HEK293T (cell line): Measurements from ENCODE around the gene CCL17.

ENCODE experiments used
- CTCF ChIA-PET: fragments of 350-600 bp; formaldehyde crosslinking; extraction: SDS; loops from one replicate; lab custom pipeline; 2021; ENCODE audit warnings: antibody characterized with exemption, inconsistent platforms; lab: Yijun Ruan, JAX
- POLR2A ChIA-PET: fragments of 350-600 bp; formaldehyde crosslinking; extraction: SDS; loops from one replicate; lab custom pipeline; 2020; ENCODE audit warnings: antibody characterized with exemption, inconsistent platforms; lab: Yijun Ruan, JAX
- DNase-seq: peaks from one replicate; pipeline ENCODE4 v3.0.0; 2012; ENCODE audit warnings: mixed read lengths; ENCODE audit errors: extremely low spot score
- ARNT ChIP-seq: fragments of 450-650 bp; IDR thresholded peaks from 2 replicates; pipeline ENCODE4 v1.6.1; 2017; ENCODE audit warnings: mild to moderate bottlenecking
- BHLHE40 ChIP-seq: fragments of 450-650 bp; IDR thresholded peaks from 2 replicates; pipeline ENCODE4 v1.6.1; 2016; ENCODE audit warnings: mild to moderate bottlenecking, moderate library complexity, borderline replicate concordance
- CTBP1 ChIP-seq: fragments of 450-650 bp; IDR thresholded peaks from 2 replicates; pipeline ENCODE4 v1.6.1; 2016; ENCODE audit warnings: borderline replicate concordance
- ELF4 ChIP-seq: fragments of 450-650 bp; IDR thresholded peaks from 2 replicates; pipeline ENCODE4 v1.6.1; 2017; ENCODE audit warnings: antibody characterized with exemption
- FOXA1 ChIP-seq: fragments of 450-650 bp; IDR thresholded peaks from 2 replicates; pipeline ENCODE4 v1.6.1; 2016; ENCODE audit warnings: mild to moderate bottlenecking
- FOXK2 ChIP-seq: fragments of 450-650 bp; IDR thresholded peaks from 2 replicates; pipeline ENCODE4 v1.6.1; 2016; ENCODE audit warnings: mild to moderate bottlenecking
- FOXM1 ChIP-seq: fragments of 450-650 bp; IDR thresholded peaks from 2 replicates; pipeline ENCODE4 v1.6.1; 2017; ENCODE audit warnings: mild to moderate bottlenecking, borderline replicate concordance
- HDGF ChIP-seq: fragments of 450-650 bp; IDR thresholded peaks from 2 replicates; pipeline ENCODE4 v1.6.1; 2017; ENCODE audit warnings: antibody characterized with exemption, borderline replicate concordance
- L3MBTL2 ChIP-seq: fragments of 450-650 bp; conservative IDR thresholded peaks from 2 replicates; pipeline ENCODE4 v1.6.1; 2016; ENCODE audit warnings: mild to moderate bottlenecking
- LEF1 ChIP-seq: fragments of 450-650 bp; IDR thresholded peaks from 2 replicates; pipeline ENCODE4 v1.6.1; 2017; ENCODE audit warnings: mild to moderate bottlenecking, borderline replicate concordance
- NFRKB ChIP-seq: fragments of 450-650 bp; IDR thresholded peaks from 2 replicates; pipeline ENCODE4 v1.6.1; 2016; ENCODE audit warnings: mild to moderate bottlenecking, moderate library complexity
- SP1 ChIP-seq: fragments of 450-650 bp; IDR thresholded peaks from 2 replicates; pipeline ENCODE4 v1.6.1; 2017
- SUZ12 ChIP-seq: fragments of 450-650 bp; IDR thresholded peaks from 2 replicates; pipeline ENCODE4 v1.6.1; 2016; ENCODE audit warnings: mild to moderate bottlenecking
- TARDBP ChIP-seq: fragments of 450-650 bp; IDR thresholded peaks from 2 replicates; pipeline ENCODE4 v1.6.1; 2016
- ZNF384 ChIP-seq: fragments of 450-650 bp; IDR thresholded peaks from 2 replicates; pipeline ENCODE4 v1.6.1; 2016
- TF ChIP-seq, protein P1 (sequence below): fragments of 450-650 bp; IDR thresholded peaks from 2 replicates; pipeline ENCODE4 v1.6.1; 2016

CCL17 gene

DNA sequence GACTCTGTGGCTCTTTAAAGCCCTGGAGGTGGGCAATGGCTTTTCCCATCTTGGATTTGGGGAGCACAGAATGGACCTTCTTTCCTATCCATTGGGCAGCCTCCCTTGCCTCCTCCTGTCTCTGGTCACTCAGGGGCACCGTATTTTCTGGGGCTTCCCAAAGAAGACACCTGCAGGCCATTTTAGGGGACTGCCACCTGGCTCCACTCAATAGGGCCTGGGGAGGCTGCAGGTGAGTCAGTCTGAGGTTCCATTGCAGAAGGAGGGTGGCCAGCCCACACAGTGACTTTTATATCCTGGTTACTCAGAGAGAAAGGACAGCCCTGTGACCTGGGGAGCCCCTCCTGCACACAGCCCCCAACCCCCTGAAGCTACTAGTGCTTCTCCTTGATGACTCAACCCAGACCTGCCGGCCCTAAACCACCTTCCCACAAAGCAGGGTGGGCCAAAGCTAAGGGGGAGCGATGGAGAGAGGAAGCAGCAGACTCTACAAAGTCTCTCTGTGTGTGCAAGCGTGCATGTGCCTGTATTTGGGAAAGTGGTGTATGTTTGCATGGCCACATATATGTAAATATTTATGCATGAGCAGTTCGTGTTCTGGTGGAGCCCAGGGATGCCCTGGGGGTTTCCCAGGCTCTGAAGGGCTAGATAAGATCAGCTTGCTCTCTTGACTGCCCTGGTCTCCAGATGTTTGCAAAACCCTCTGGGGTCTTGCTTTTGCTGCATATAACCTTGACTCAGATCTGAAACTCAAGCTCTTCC, 27.3 kb upstream of the CCL17 start:
- ChIA-PET CTCF (interaction anchor here (1.0 kb wide), 1 partner anchor 13 kb away, joined by 3 read pairs; no protein-coding TSS in a partner anchor), POLR2A (no interaction called here)
- TF ChIP-seq LEF1: no peak
- no peak for TF ChIP-seq SP1
- no peak for TF ChIP-seq L3MBTL2
- no peak for TF ChIP-seq SUZ12
- no peak for TF ChIP-seq ZNF384
- TF ChIP-seq CTBP1: no peak
- no peak for TF ChIP-seq HDGF
- TF ChIP-seq NFRKB: no peak
- no peak for TF ChIP-seq BHLHE40
- no peak for DNase-seq

DNA sequence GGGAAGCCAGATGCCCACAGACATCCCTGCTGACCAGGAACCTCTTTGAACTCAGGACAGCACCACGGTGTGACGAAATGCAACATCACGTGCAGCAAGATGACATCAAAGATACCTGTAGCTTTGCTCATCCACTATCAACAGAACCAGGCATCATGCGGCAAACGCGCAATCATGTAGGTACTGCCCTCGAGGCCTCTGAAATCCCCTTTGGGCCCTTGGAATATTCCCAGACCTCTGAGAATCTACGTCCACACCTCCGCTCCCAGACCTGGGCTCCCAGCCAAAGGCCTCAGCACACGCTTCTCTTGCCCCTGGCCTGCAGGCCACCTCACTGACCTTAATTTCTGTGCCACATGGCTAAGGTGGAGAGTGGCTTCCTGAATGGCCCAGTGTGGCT, 25.0 kb upstream of the CCL17 start:
- CTCF ChIA-PET: no interaction called here
- DNase-seq: no peak
- POLR2A ChIA-PET: no interaction called here
- no peak for TF ChIP-seq FOXA1
- TF ChIP-seq ARNT: no peak
- no peak for TF ChIP-seq ELF4
- TF ChIP-seq NFRKB: no peak

DNA sequence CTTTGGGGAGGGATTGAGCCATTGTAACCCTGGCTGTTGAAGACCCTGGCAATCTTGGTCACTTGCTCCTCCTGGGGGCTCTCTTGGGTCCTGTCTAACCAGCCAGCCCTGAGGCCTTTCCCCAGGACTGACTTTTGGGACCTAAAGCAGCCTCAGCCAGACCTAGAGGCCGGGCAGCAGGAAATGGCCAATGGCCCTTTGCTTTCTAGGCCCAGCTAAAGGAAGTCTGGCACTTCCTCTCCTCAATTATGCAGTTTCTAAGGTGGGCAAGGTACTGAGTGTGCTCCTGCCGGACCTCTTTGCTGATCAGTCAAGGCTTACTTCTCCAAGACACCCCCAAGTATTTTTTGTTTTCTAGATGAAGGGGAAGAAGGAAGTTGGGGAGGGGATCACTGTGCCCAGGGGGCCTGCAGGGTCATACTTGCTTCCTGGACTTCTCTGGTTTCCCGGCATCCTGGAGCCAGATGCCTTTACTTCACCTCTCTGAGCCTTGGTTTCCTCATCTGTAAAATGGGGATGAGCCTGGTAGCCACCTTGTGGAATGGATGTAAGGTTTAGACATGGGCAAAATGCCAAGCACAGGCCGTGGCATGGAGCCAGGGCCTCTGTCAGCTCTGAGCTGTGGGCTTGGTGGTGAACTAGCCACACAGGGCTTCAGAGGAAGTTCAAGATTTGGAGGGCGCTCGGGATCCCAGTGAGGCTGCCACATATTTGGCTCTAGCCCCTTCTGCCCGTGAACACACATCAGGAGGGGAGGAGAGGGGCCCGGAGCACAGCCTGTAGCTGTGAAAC, 23.7 kb upstream of the CCL17 start:
- ChIA-PET CTCF (interaction anchor here (1.1 kb wide), 1 partner anchor 36 kb away, joined by 3 read pairs; no protein-coding TSS in a partner anchor), POLR2A (no interaction called here)
- TF ChIP-seq ZNF384: no peak
- no peak for TF ChIP-seq LEF1
- no peak for DNase-seq

DNA sequence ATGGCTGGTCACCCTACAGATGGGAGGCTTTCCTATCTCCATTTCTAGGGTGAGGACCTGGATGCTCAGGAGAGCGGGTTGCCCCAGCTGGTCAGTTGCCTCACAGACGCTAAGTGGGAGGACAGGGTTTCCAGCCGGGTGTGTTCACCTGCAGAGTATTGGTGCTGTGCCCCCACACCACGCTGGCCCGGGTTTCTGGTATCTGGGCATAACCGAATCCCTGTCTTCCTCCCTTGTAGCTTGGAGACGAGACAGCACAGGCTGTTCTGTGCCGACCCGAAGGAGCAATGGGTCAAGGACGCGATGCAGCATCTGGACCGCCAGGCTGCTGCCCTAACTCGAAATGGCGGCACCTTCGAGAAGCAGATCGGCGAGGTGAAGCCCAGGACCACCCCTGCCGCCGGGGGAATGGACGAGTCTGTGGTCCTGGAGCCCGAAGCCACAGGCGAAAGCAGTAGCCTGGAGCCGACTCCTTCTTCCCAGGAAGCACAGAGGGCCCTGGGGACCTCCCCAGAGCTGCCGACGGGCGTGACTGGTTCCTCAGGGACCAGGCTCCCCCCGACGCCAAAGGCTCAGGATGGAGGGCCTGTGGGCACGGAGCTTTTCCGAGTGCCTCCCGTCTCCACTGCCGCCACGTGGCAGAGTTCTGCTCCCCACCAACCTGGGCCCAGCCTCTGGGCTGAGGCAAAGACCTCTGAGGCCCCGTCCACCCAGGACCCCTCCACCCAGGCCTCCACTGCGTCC, 22.6 kb upstream of the CCL17 start:
- ChIA-PET CTCF (interaction anchor here (1.1 kb wide), 1 partner anchor 35 kb away, joined by 3 read pairs; no protein-coding TSS in a partner anchor), POLR2A (no interaction called here)
- no peak for DNase-seq
- TF ChIP-seq ARNT (no peak), TARDBP (no peak), ZNF384 (no peak), LEF1 (no peak), L3MBTL2 (no peak), NFRKB (no peak), FOXK2 (no peak), ELF4 (no peak), HDGF (no peak), SUZ12 (no peak)
- TF ChIP-seq, protein P1, sequence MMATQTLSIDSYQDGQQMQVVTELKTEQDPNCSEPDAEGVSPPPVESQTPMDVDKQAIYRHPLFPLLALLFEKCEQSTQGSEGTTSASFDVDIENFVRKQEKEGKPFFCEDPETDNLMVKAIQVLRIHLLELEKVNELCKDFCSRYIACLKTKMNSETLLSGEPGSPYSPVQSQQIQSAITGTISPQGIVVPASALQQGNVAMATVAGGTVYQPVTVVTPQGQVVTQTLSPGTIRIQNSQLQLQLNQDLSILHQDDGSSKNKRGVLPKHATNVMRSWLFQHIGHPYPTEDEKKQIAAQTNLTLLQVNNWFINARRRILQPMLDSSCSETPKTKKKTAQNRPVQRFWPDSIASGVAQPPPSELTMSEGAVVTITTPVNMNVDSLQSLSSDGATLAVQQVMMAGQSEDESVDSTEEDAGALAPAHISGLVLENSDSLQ: no peak

DNA sequence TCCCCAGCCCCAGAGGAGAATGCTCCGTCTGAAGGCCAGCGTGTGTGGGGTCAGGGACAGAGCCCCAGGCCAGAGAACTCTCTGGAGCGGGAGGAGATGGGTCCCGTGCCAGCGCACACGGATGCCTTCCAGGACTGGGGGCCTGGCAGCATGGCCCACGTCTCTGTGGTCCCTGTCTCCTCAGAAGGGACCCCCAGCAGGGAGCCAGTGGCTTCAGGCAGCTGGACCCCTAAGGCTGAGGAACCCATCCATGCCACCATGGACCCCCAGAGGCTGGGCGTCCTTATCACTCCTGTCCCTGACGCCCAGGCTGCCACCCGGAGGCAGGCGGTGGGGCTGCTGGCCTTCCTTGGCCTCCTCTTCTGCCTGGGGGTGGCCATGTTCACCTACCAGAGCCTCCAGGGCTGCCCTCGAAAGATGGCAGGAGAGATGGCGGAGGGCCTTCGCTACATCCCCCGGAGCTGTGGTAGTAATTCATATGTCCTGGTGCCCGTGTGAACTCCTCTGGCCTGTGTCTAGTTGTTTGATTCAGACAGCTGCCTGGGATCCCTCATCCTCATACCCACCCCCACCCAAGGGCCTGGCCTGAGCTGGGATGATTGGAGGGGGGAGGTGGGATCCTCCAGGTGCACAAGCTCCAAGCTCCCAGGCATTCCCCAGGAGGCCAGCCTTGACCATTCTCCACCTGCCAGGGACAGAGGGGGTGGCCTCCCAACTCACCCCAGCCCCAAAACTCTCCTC, 21.9 kb upstream of the CCL17 start:
- TF ChIP-seq L3MBTL2 (no peak), SP1 (no peak), FOXA1 (no peak), ELF4 (no peak), SUZ12 (no peak), NFRKB (no peak), HDGF (no peak), FOXM1 (no peak), ARNT (no peak), CTBP1 (no peak), BHLHE40 (no peak), TARDBP (no peak), FOXK2 (no peak), ZNF384 (no peak), LEF1 (no peak)
- TF ChIP-seq, protein P1: no peak
- ChIA-PET CTCF (no interaction called here), POLR2A (no interaction called here)
- DNase-seq: no peak
